Activated T-helper 1 cell treated with anti-CD3 and anti-CD28 coated beads, Interleukin-12 subunit alpha, Interleukin-12 subunit beta, Interleukin-2, Interleukin-4 antibody, amounts not matched to agents 30 ng/mL and 10 ng/mL and 1 ng/mL, durations not matched to agents 14 hours and 24 hours and 36 hours (primary cell): ENCODE results near the gene RIMS1. TPM values are rescaled to one million over a fixed set of nuclear protein-coding genes. Genes with fewer than 3 reads are reported as not detected.
A peak's percentile ranks its signal among the peaks of the same experiment; 100 is the strongest.

Experiments
- DNase-seq: peaks from one replicate; pipeline ENCODE4 v3.0.0; 2021; ENCODE audit warnings: low spot score
- H3K27ac Mint-ChIP-seq: one replicate; pipeline ENCODE4 v1.8.0; 2021; ENCODE audit warnings: mild to moderate bottlenecking, mixed read lengths
- H3K27me3 Mint-ChIP-seq: one replicate; pipeline ENCODE4 v1.8.0; 2022; ENCODE audit warnings: mild to moderate bottlenecking, moderate library complexity, mixed read lengths; ENCODE audit not compliant: insufficient read depth
- H3K36me3 Mint-ChIP-seq: one replicate; pipeline ENCODE4 v1.8.0; 2021; ENCODE audit warnings: low read depth, mixed read lengths
- H3K4me1 Mint-ChIP-seq: one replicate; pipeline ENCODE4 v1.8.0; 2021; ENCODE audit warnings: low read depth, mixed read lengths
- H3K4me3 Mint-ChIP-seq: one replicate; pipeline ENCODE4 v1.8.0; 2021; ENCODE audit warnings: mild to moderate bottlenecking, moderate library complexity, mixed read lengths
- H3K9me3 Mint-ChIP-seq: one replicate; pipeline ENCODE4 v1.8.0; 2021; ENCODE audit warnings: mixed read lengths
- intact Hi-C: fragments of 100-400 bp; cut with micrococcal nuclease; formaldehyde crosslinking; loops from one replicate; pipeline ENCODE4 v1.15.1; 2024
- total RNA-seq: library from RNA; stranded (reverse); gene quantifications from 2 replicates; pipeline ENCODE4 v1.2.3, GENCODE V29; 2022

The RIMS1 gene
- total RNA-seq, 1 donor from 2014 or later = not detected

- Mint-ChIP-seq H3K36me3 (no peaks in the 10 kb centered on the region), H3K27me3 (no peaks in the 10 kb centered on the region), H3K4me1 (no peaks in the 10 kb centered on the region), H3K27ac (no peak overlapping the region), H3K4me3 (no peak overlapping the region), H3K9me3 (no peaks in the 10 kb centered on the region)
- DNase-seq = no peak
- intact Hi-C loops = no loop called here
Measured at GRCh38 chr6:72140795-72141194, 254.4 kb downstream of the RIMS1 start.

- intact Hi-C loops = no loop called here
- H3K9me3 Mint-ChIP-seq = peaks cover 11% of the 10 kb centered on the region
- no peak overlapping the region for H3K4me3 Mint-ChIP-seq
Measured at GRCh38 chr6:72149715-72150114, 263.4 kb downstream of the RIMS1 start.

GRCh38 chr6:72151742-72152141 is 265.4 kb downstream of the RIMS1 start:
- H3K36me3 Mint-ChIP-seq = no peaks in the 10 kb centered on the region
- no peaks in the 10 kb centered on the region for H3K27me3 Mint-ChIP-seq
- H3K4me3 Mint-ChIP-seq = no peak overlapping the region
- intact Hi-C loops = no loop called here
- no peak overlapping the region for H3K27ac Mint-ChIP-seq
- H3K9me3 Mint-ChIP-seq = peaks cover 11% of the 10 kb centered on the region
- DNase-seq = no peak
- H3K4me1 Mint-ChIP-seq = no peaks in the 10 kb centered on the region

More at GRCh38 chr6:72149715-72150114, 263.4 kb downstream of the RIMS1 start:
- no peaks in the 10 kb centered on the region for H3K36me3 Mint-ChIP-seq
- H3K4me1 Mint-ChIP-seq = no peaks in the 10 kb centered on the region
- no peaks in the 10 kb centered on the region for H3K27me3 Mint-ChIP-seq
- H3K27ac Mint-ChIP-seq = no peak overlapping the region
- no peak for DNase-seq

GRCh38 chr6:72175916-72176315 is 289.6 kb downstream of the RIMS1 start:
- H3K36me3 Mint-ChIP-seq = no peaks in the 10 kb centered on the region
- no peaks in the 10 kb centered on the region for H3K4me1 Mint-ChIP-seq
- H3K9me3 Mint-ChIP-seq = no peaks in the 10 kb centered on the region
- peaks cover 12% of the 10 kb centered on the region for H3K27me3 Mint-ChIP-seq
- no peak overlapping the region for H3K4me3 Mint-ChIP-seq
- no peak overlapping the region for H3K27ac Mint-ChIP-seq
- intact Hi-C loops = no loop called here
- no peak for DNase-seq

- H3K9me3 Mint-ChIP-seq = no peaks in the 10 kb centered on the region
- peaks cover 4% of the 10 kb centered on the region for H3K4me1 Mint-ChIP-seq
- no peak overlapping the region for H3K27ac Mint-ChIP-seq
- no peak for DNase-seq
- H3K4me3 Mint-ChIP-seq = peak overlapping the region; percentile 51
- H3K27me3 Mint-ChIP-seq = peaks cover 33% of the 10 kb centered on the region
- intact Hi-C loops = no loop called here
- H3K36me3 Mint-ChIP-seq = peaks cover 2% of the 10 kb centered on the region
Measured at GRCh38 chr6:72182337-72183246, 296.2 kb downstream of the RIMS1 start.

- H3K4me3 Mint-ChIP-seq = no peak overlapping the region
- intact Hi-C loops = no loop called here
- no peaks in the 10 kb centered on the region for H3K9me3 Mint-ChIP-seq
- H3K27ac Mint-ChIP-seq = no peak overlapping the region
- DNase-seq = no peak
- no peaks in the 10 kb centered on the region for H3K36me3 Mint-ChIP-seq
- H3K4me1 Mint-ChIP-seq = no peaks in the 10 kb centered on the region
- H3K27me3 Mint-ChIP-seq = no peaks in the 10 kb centered on the region
Measured at GRCh38 chr6:72203983-72204382, 317.6 kb downstream of the RIMS1 start.

GRCh38 chr6:72205500-72205899 is 319.1 kb downstream of the RIMS1 start:
- Mint-ChIP-seq H3K4me3 (no peak overlapping the region), H3K27me3 (no peaks in the 10 kb centered on the region), H3K9me3 (no peaks in the 10 kb centered on the region), H3K27ac (no peak overlapping the region), H3K4me1 (no peaks in the 10 kb centered on the region), H3K36me3 (no peaks in the 10 kb centered on the region)
- intact Hi-C loops = no loop called here
- no peak for DNase-seq

GRCh38 chr6:72206606-72207005 is 320.3 kb downstream of the RIMS1 start:
- Mint-ChIP-seq H3K27ac (no peak overlapping the region), H3K36me3 (no peaks in the 10 kb centered on the region), H3K4me3 (no peak overlapping the region), H3K27me3 (no peaks in the 10 kb centered on the region), H3K9me3 (no peaks in the 10 kb centered on the region), H3K4me1 (no peaks in the 10 kb centered on the region)
- no peak for DNase-seq
- intact Hi-C loops = no loop called here

- H3K4me1 Mint-ChIP-seq = no peaks in the 10 kb centered on the region
- no peak overlapping the region for H3K4me3 Mint-ChIP-seq
- H3K27me3 Mint-ChIP-seq = no peaks in the 10 kb centered on the region
- DNase-seq = no peak
- H3K9me3 Mint-ChIP-seq = no peaks in the 10 kb centered on the region
- H3K27ac Mint-ChIP-seq = no peak overlapping the region
- no peaks in the 10 kb centered on the region for H3K36me3 Mint-ChIP-seq
- intact Hi-C loops = no loop called here
Measured at GRCh38 chr6:72212686-72213085, 326.3 kb downstream of the RIMS1 start.

- intact Hi-C loops = no loop called here
- H3K27me3 Mint-ChIP-seq = no peaks in the 10 kb centered on the region
- no peak overlapping the region for H3K27ac Mint-ChIP-seq
- no peak overlapping the region for H3K4me3 Mint-ChIP-seq
- no peak for DNase-seq
- H3K9me3 Mint-ChIP-seq = no peaks in the 10 kb centered on the region
- no peaks in the 10 kb centered on the region for H3K36me3 Mint-ChIP-seq
- H3K4me1 Mint-ChIP-seq = no peaks in the 10 kb centered on the region
Measured at GRCh38 chr6:72213654-72214053, 327.3 kb downstream of the RIMS1 start.

- Mint-ChIP-seq H3K9me3 (no peaks in the 10 kb centered on the region), H3K36me3 (no peaks in the 10 kb centered on the region), H3K4me1 (no peaks in the 10 kb centered on the region), H3K4me3 (no peak overlapping the region), H3K27me3 (no peaks in the 10 kb centered on the region), H3K27ac (no peak overlapping the region)
- no peak for DNase-seq
- intact Hi-C loops = no loop called here
Measured at GRCh38 chr6:72216222-72217068, 330.1 kb downstream of the RIMS1 start.

GRCh38 chr6:72217626-72218025 is 331.3 kb downstream of the RIMS1 start:
- no peaks in the 10 kb centered on the region for H3K9me3 Mint-ChIP-seq
- H3K4me1 Mint-ChIP-seq = no peaks in the 10 kb centered on the region
- intact Hi-C loops = no loop called here
- H3K27me3 Mint-ChIP-seq = no peaks in the 10 kb centered on the region
- no peak overlapping the region for H3K27ac Mint-ChIP-seq
- H3K4me3 Mint-ChIP-seq = no peak overlapping the region
- DNase-seq = no peak
- H3K36me3 Mint-ChIP-seq = no peaks in the 10 kb centered on the region

GRCh38 chr6:72218125-72218524 is 331.8 kb downstream of the RIMS1 start:
- Mint-ChIP-seq H3K27me3 (no peaks in the 10 kb centered on the region), H3K27ac (no peak overlapping the region), H3K4me3 (no peak overlapping the region), H3K36me3 (no peaks in the 10 kb centered on the region), H3K9me3 (no peaks in the 10 kb centered on the region), H3K4me1 (no peaks in the 10 kb centered on the region)
- intact Hi-C loops = no loop called here
- no peak for DNase-seq
